CD8-positive, alpha-beta memory T cell (primary cell): ENCODE data around the gene TOB1. TPM values are rescaled to one million over a fixed set of nuclear protein-coding genes. Genes with fewer than 3 reads are reported as not detected.

Experiments used
- CTCF ChIA-PET: fragments of 350-600 bp; sonication (Branson Sonifier 250); formaldehyde crosslinking; loops from one replicate; lab custom pipeline; 2021; ENCODE audit warnings: antibody characterized with exemption; lab: Charles Lee
- POLR2A ChIA-PET: fragments of 350-600 bp; sonication (Branson Sonifier 250); formaldehyde crosslinking; loops from one replicate; lab custom pipeline; 2021; ENCODE audit warnings: antibody characterized with exemption; lab: Charles Lee
- DNase-seq, 5 donors: peaks; one replicate each; pipeline versions ENCODE4 v3.0.0 to v3.0.0-alpha.2; 2020 to 2022; ENCODE audit warnings: mixed read lengths in 1 of 5
- H3K27ac ChIP-seq: one replicate; pipeline ENCODE4 v1.7.0; 2013; ENCODE audit warnings: low read depth, mild to moderate bottlenecking, low read length, moderate library complexity
- H3K27me3 ChIP-seq: 2 replicates; pipeline ENCODE4 v1.7.0; 2013; ENCODE audit warnings: low read length, mild to moderate bottlenecking; ENCODE audit not compliant: insufficient read depth, poor library complexity, severe bottlenecking
- H3K36me3 ChIP-seq: 2 replicates; pipeline ENCODE4 v1.7.0; 2013; ENCODE audit warnings: mild to moderate bottlenecking, low read length, moderate library complexity; ENCODE audit not compliant: insufficient read depth
- H3K4me1 ChIP-seq: 2 replicates; pipeline ENCODE4 v1.7.0; 2013; ENCODE audit warnings: mild to moderate bottlenecking, low read length, moderate library complexity; ENCODE audit not compliant: insufficient read depth
- H3K4me3 ChIP-seq: 2 replicates; pipeline ENCODE4 v1.7.0; 2013; ENCODE audit warnings: mild to moderate bottlenecking, low read length
- H3K9me3 ChIP-seq: 2 replicates; pipeline ENCODE4 v1.7.0; 2013; ENCODE audit warnings: mild to moderate bottlenecking, low read length
- H3K27ac Mint-ChIP-seq, 8 donors: one replicate each; pipeline ENCODE4 v1.8.0; 2020 to 2021; ENCODE audit warnings: mixed read lengths in 8 of 8, mild to moderate bottlenecking in 6 of 8, inconsistent platforms in 3 of 8, moderate library complexity in 3 of 8
- H3K27me3 Mint-ChIP-seq, 2 donors: one replicate each; pipeline ENCODE4 v1.8.0; 2020 to 2021; ENCODE audit warnings: mixed read lengths in 2 of 2, mild to moderate bottlenecking in 1 of 2, moderate library complexity in 1 of 2
- H3K36me3 Mint-ChIP-seq, 3 donors: one replicate each; pipeline ENCODE4 v1.8.0; 2020 to 2021; ENCODE audit warnings: mixed read lengths in 3 of 3, inconsistent platforms in 1 of 3, mild to moderate bottlenecking in 1 of 3
- H3K4me1 Mint-ChIP-seq, 3 donors: one replicate each; pipeline ENCODE4 v1.8.0; 2020 to 2021; ENCODE audit warnings: mixed read lengths in 3 of 3, inconsistent platforms in 1 of 3, mild to moderate bottlenecking in 1 of 3
- H3K4me3 Mint-ChIP-seq, 7 donors: one replicate each; pipeline ENCODE4 v1.8.0; 2020 to 2021; ENCODE audit warnings: mixed read lengths in 7 of 7, mild to moderate bottlenecking in 6 of 7, moderate library complexity in 4 of 7, inconsistent platforms in 2 of 7
- H3K9me3 Mint-ChIP-seq, 5 donors: one replicate each; pipeline ENCODE4 v1.8.0; 2020 to 2022; ENCODE audit warnings: mixed read lengths in 5 of 5, mild to moderate bottlenecking in 3 of 5, moderate library complexity in 2 of 5, inconsistent platforms in 1 of 5
- polyA plus RNA-seq: library from polyadenylated mRNA; unstranded; fragments of 300-500 nt; fragmentation: Illumina TruSeq; gene quantifications from one replicate; pipeline ENCODE4 v1.2.3, GENCODE V29; 2021
- total RNA-seq, 2 experiments: library from RNA; stranded (reverse); gene quantifications; one replicate each; pipeline ENCODE4 v1.2.3, GENCODE V29; 2021

Gene TOB1
- total and polyA plus RNA-seq, 3 experiments from 2014 or later: 32.6 to 53.4 (median 34.5) TPM

- H3K9me3 ChIP-seq: no peaks in the 10 kb centered on the region
- H3K4me1 ChIP-seq: no peaks in the 10 kb centered on the region
- H3K4me3 ChIP-seq: no peak overlapping the region
- POLR2A ChIA-PET: no interaction called here
- Mint-ChIP-seq H3K27me3 (peaks cover 0 to 1% of the 10 kb centered on the region in 2 donors), H3K4me3 (no peak overlapping the region), H3K4me1 (peaks cover 0 to 6% (median 0%) of the 10 kb centered on the region in 3 donors), H3K36me3 (no peaks in the 10 kb centered on the region), H3K27ac (peak overlapping the region in 1 of 8 donors; percentile 79), H3K9me3 (no peaks in the 10 kb centered on the region)
- no peaks in the 10 kb centered on the region for H3K27me3 ChIP-seq
- no peak for DNase-seq
- H3K27ac ChIP-seq: no peak overlapping the region
- no peaks in the 10 kb centered on the region for H3K36me3 ChIP-seq
- CTCF ChIA-PET: interaction anchor here (1.2 to 2.2 kb wide), 2 partner anchors 10 to 27 kb away, joined by 3 to 23 read pairs; no protein-coding TSS in a partner anchor
Measured at GRCh38 chr17:50843150-50843905, 22.8 kb downstream of the TOB1 start.

GRCh38 chr17:50842506-50843149 is 23.5 kb downstream of the TOB1 start:
- no peak for DNase-seq
- H3K4me3 ChIP-seq: no peak overlapping the region
- Mint-ChIP-seq H3K4me3 (no peak overlapping the region), H3K9me3 (no peaks in the 10 kb centered on the region), H3K27me3 (peaks cover 0 to 1% of the 10 kb centered on the region in 2 donors), H3K27ac (peak overlapping the region in 1 of 8 donors; percentile 47), H3K36me3 (no peaks in the 10 kb centered on the region), H3K4me1 (peaks cover 0 to 6% (median 0%) of the 10 kb centered on the region in 3 donors)
- ChIA-PET POLR2A (no interaction called here), CTCF (interaction anchor here (0.8 to 2.3 kb wide), 9 partner anchors 10 to 117 kb away, joined by 3 to 23 read pairs (median 3); no protein-coding TSS in a partner anchor)
- no peaks in the 10 kb centered on the region for H3K36me3 ChIP-seq
- no peaks in the 10 kb centered on the region for H3K9me3 ChIP-seq
- H3K27ac ChIP-seq: no peak overlapping the region
- H3K4me1 ChIP-seq: no peaks in the 10 kb centered on the region
- H3K27me3 ChIP-seq: no peaks in the 10 kb centered on the region

GRCh38 chr17:50841949-50842354 is 24.2 kb downstream of the TOB1 start:
- peaks cover 0 to 1% of the 10 kb centered on the region in 2 donors for H3K27me3 Mint-ChIP-seq
- no peaks in the 10 kb centered on the region for H3K9me3 Mint-ChIP-seq
- H3K9me3 ChIP-seq: no peaks in the 10 kb centered on the region
- H3K4me3 Mint-ChIP-seq: no peak overlapping the region
- H3K4me1 Mint-ChIP-seq: peaks cover 0 to 6% (median 0%) of the 10 kb centered on the region in 3 donors
- peak in 3 of 5 donors; percentile 14 to 61 (median 32) for DNase-seq
- no peak overlapping the region for H3K4me3 ChIP-seq
- H3K27me3 ChIP-seq: no peaks in the 10 kb centered on the region
- no peaks in the 10 kb centered on the region for H3K36me3 ChIP-seq
- POLR2A ChIA-PET: no interaction called here
- CTCF ChIA-PET: interaction anchor here (0.8 to 2.3 kb wide), 8 partner anchors 11 to 118 kb away, joined by 3 to 23 read pairs (median 4); no protein-coding TSS in a partner anchor
- H3K27ac ChIP-seq: no peak overlapping the region
- H3K27ac Mint-ChIP-seq: no peak overlapping the region
- no peaks in the 10 kb centered on the region for H3K36me3 Mint-ChIP-seq
- H3K4me1 ChIP-seq: no peaks in the 10 kb centered on the region

GRCh38 chr17:50841277-50841948 is 24.7 kb downstream of the TOB1 start:
- H3K27ac Mint-ChIP-seq: no peak overlapping the region
- H3K27me3 Mint-ChIP-seq: peaks cover 0 to 1% of the 10 kb centered on the region in 2 donors
- ChIA-PET POLR2A (no interaction called here), CTCF (interaction anchor here (0.8 to 2.3 kb wide), 6 partner anchors 11 to 119 kb away, joined by 3 to 23 read pairs (median 8); no protein-coding TSS in a partner anchor)
- DNase-seq: no peak
- Histone ChIP-seq H3K4me1 (no peaks in the 10 kb centered on the region), H3K27me3 (no peaks in the 10 kb centered on the region), H3K4me3 (no peak overlapping the region), H3K9me3 (no peaks in the 10 kb centered on the region), H3K27ac (no peak overlapping the region), H3K36me3 (no peaks in the 10 kb centered on the region)
- H3K4me1 Mint-ChIP-seq: peaks cover 0 to 6% (median 0%) of the 10 kb centered on the region in 3 donors
- no peaks in the 10 kb centered on the region for H3K36me3 Mint-ChIP-seq
- no peaks in the 10 kb centered on the region for H3K9me3 Mint-ChIP-seq
- H3K4me3 Mint-ChIP-seq: no peak overlapping the region

GRCh38 chr17:50840311-50840851 is 25.8 kb downstream of the TOB1 start:
- Mint-ChIP-seq H3K9me3 (no peaks in the 10 kb centered on the region), H3K36me3 (no peaks in the 10 kb centered on the region), H3K27me3 (peaks cover 2 to 4% of the 10 kb centered on the region in 2 donors), H3K4me1 (peaks cover 0 to 6% (median 0%) of the 10 kb centered on the region in 3 donors), H3K4me3 (no peak overlapping the region), H3K27ac (no peak overlapping the region)
- no peaks in the 10 kb centered on the region for H3K9me3 ChIP-seq
- ChIA-PET POLR2A (no interaction called here), CTCF (interaction anchor here (2.3 kb wide), 1 partner anchor 57 kb away, joined by 19 read pairs; no protein-coding TSS in a partner anchor)
- no peak overlapping the region for H3K4me3 ChIP-seq
- no peak overlapping the region for H3K27ac ChIP-seq
- H3K27me3 ChIP-seq: no peaks in the 10 kb centered on the region
- H3K4me1 ChIP-seq: no peaks in the 10 kb centered on the region
- DNase-seq: no peak
- no peaks in the 10 kb centered on the region for H3K36me3 ChIP-seq

GRCh38 chr17:50839591-50840310 is 26.4 kb downstream of the TOB1 start:
- Mint-ChIP-seq H3K27ac (no peak overlapping the region), H3K36me3 (no peaks in the 10 kb centered on the region), H3K9me3 (no peaks in the 10 kb centered on the region), H3K4me3 (no peak overlapping the region), H3K27me3 (peaks cover 5 to 9% of the 10 kb centered on the region in 2 donors), H3K4me1 (peaks cover 0 to 6% (median 0%) of the 10 kb centered on the region in 3 donors)
- H3K36me3 ChIP-seq: no peaks in the 10 kb centered on the region
- H3K4me3 ChIP-seq: no peak overlapping the region
- no peaks in the 10 kb centered on the region for H3K9me3 ChIP-seq
- H3K4me1 ChIP-seq: no peaks in the 10 kb centered on the region
- H3K27ac ChIP-seq: no peak overlapping the region
- ChIA-PET CTCF (no interaction called here), POLR2A (no interaction called here)
- no peak for DNase-seq
- no peaks in the 10 kb centered on the region for H3K27me3 ChIP-seq
